ENCODE measurements around the gene ARHGEF40. TPM values are rescaled to one million over a fixed set of nuclear protein-coding genes. Genes with fewer than 3 reads are reported as not detected.

ARHGEF40 gene
- total RNA-seq, 3 donors from 2014 or later (not counting 1 experiment from before 2014, with no cell fraction given) = 4.4 to 6.9 (median 6.0) TPM

GRCh38 chr14:21098892-21099595 lies 28.9 kb downstream of the ARHGEF40 start:
- Histone ChIP-seq H3K27me3 (ENCODE audit: control insufficient read depth, insufficient read depth, low read length) (no peaks in the 10 kb centered on the region), H3K4me1 (ENCODE audit: control insufficient read depth, insufficient read depth, low read length) (peaks cover 23% of the 10 kb centered on the region), H3K36me3 (ENCODE audit: control insufficient read depth, insufficient read depth, low read length) (no peaks in the 10 kb centered on the region), H3K9me3 (ENCODE audit: control insufficient read depth, insufficient read depth, low read length) (no peaks in the 10 kb centered on the region), H3K4me3 (ENCODE audit: low read length) (peak overlapping the region; percentile 43), H3K27ac (ENCODE audit: low read length) (peak overlapping the region; percentile 15)
- DNase-seq (no peak), ATAC-seq (no peak)
- peaks cover 21 to 26% of the 10 kb centered on the region in 2 donors for H3K4me1 Mint-ChIP-seq
- H3K27me3 Mint-ChIP-seq (ENCODE audit: low read depth in 2 of 2) = peaks cover 0 to 4% of the 10 kb centered on the region in 2 donors
- no peak for TF ChIP-seq CTCF (IDR thresholded peaks at IDR 0.05)
- peak overlapping the region; percentile 76 to 88 for H3K27ac Mint-ChIP-seq
- 40% methylated on average over 12 of the region's 16 CpGs for WGBS (ENCODE audit: insufficient coverage)
- peak overlapping the region; percentile 92 for H3K4me3 Mint-ChIP-seq
- intact Hi-C loops (cut with micrococcal nuclease) = no loop called here
- H3K36me3 Mint-ChIP-seq = no peaks in the 10 kb centered on the region
- H3K9me3 Mint-ChIP-seq = no peaks in the 10 kb centered on the region

- H3K27ac Mint-ChIP-seq = peak overlapping the region in 1 of 2 donors; percentile 76
- no peak for TF ChIP-seq CTCF (IDR thresholded peaks at IDR 0.05)
- no peaks in the 10 kb centered on the region for H3K9me3 ChIP-seq (ENCODE audit: control insufficient read depth, insufficient read depth, low read length)
- no peak overlapping the region for H3K4me3 ChIP-seq (ENCODE audit: low read length)
- DNase-seq (no peak), ATAC-seq (no peak)
- H3K27ac ChIP-seq (ENCODE audit: low read length) = no peak overlapping the region
- H3K9me3 Mint-ChIP-seq = no peaks in the 10 kb centered on the region
- intact Hi-C loops (cut with micrococcal nuclease) = no loop called here
- H3K27me3 Mint-ChIP-seq (ENCODE audit: low read depth in 2 of 2) = peaks cover 0 to 4% of the 10 kb centered on the region in 2 donors
- peaks cover 28% of the 10 kb centered on the region for H3K4me1 ChIP-seq (ENCODE audit: control insufficient read depth, insufficient read depth, low read length)
- H3K36me3 Mint-ChIP-seq = no peaks in the 10 kb centered on the region
- WGBS (ENCODE audit: insufficient coverage) = 100% methylated on average over 2 of the region's 5 CpGs
- no peaks in the 10 kb centered on the region for H3K36me3 ChIP-seq (ENCODE audit: control insufficient read depth, insufficient read depth, low read length)
- H3K4me1 Mint-ChIP-seq = peaks cover 26 to 31% of the 10 kb centered on the region in 2 donors
- H3K27me3 ChIP-seq (ENCODE audit: control insufficient read depth, insufficient read depth, low read length) = no peaks in the 10 kb centered on the region
- H3K4me3 Mint-ChIP-seq = peak overlapping the region; percentile 92
Observed at GRCh38 chr14:21099596-21099985, 29.5 kb downstream of the ARHGEF40 start.

GRCh38 chr14:21100931-21101330 lies 30.8 kb downstream of the ARHGEF40 start, which contains the start of gene TMEM253:
Gene TMEM253 (plus strand): TSS chr14:21101066. CDS start chr14:21101344, 278 bp downstream.
- Mint-ChIP-seq H3K9me3 (no peaks in the 10 kb centered on the region), H3K36me3 (no peaks in the 10 kb centered on the region), H3K27ac (peak within 1 kb of the TSS in 1 of 2 donors; percentile 91), H3K27me3 (ENCODE audit: low read depth in 2 of 2) (peaks cover 0 to 4% of the 10 kb centered on the region in 2 donors), H3K4me1 (peaks cover 29 to 34% of the 10 kb centered on the region in 2 donors), H3K4me3 (peak within 1 kb of the TSS; percentile 92)
- ATAC-seq (no peak), DNase-seq (no peak)
- Histone ChIP-seq H3K27ac (ENCODE audit: low read length) (no peak within 1 kb of the TSS), H3K4me3 (ENCODE audit: low read length) (no peak within 1 kb of the TSS), H3K36me3 (ENCODE audit: control insufficient read depth, insufficient read depth, low read length) (no peaks in the 10 kb centered on the region), H3K9me3 (ENCODE audit: control insufficient read depth, insufficient read depth, low read length) (no peaks in the 10 kb centered on the region), H3K4me1 (ENCODE audit: control insufficient read depth, insufficient read depth, low read length) (peaks cover 33% of the 10 kb centered on the region), H3K27me3 (ENCODE audit: control insufficient read depth, insufficient read depth, low read length) (no peaks in the 10 kb centered on the region)
- 92% methylated on average over 5 of the region's 5 CpGs for WGBS (ENCODE audit: insufficient coverage)
- no peak for TF ChIP-seq CTCF (IDR thresholded peaks at IDR 0.05)
- intact Hi-C loops (cut with micrococcal nuclease) = loop anchor here (5.0 kb wide), 1 partner anchor 639 kb away; the partner anchor contains the start of gene PIP4P1
